ENCODE data around the gene PDXP.
"Not testable (repeated sequence)": the region's sequence is repeated elsewhere in the genome, so short reads cannot be mapped to it uniquely, and the experiment has no call there.

DNA sequence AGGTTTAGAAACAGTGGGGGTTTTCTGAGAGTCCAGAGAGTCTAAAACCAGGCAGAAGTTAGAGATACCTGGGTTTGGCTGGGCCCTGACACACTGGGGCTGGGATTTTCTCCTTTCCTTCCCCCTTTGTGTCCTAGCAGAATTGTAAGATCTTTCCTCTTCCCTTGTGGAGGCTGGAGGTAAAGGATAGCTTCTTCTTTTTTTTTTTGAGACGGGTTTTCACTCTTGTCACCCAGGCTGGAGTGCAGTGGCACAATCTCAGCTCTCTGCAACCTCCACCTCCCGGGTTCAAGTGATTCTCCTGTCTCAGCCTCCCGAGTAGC is 48.4 kb upstream of the PDXP start:
- TF ChIP-seq CTCF (IDR thresholded peaks at IDR 0.05 in 4 of 5, conservative IDR thresholded peaks at IDR 0.05 in 1 of 5); POLR2A (IDR thresholded peaks at IDR 0.05): not testable (repeated sequence)
